ENCODE results near the gene KCNC1. TPM values are rescaled to one million over a fixed set of nuclear protein-coding genes. Genes with fewer than 3 reads are reported as not detected.

The KCNC1 gene
- total RNA-seq, 2 donors from 2014 or later: not detected

GRCh38 chr11:17752144-17752543 is 17.6 kb downstream of the KCNC1 start:
- Histone ChIP-seq H3K4me3 (no peak overlapping the region), H3K4me1 (ENCODE audit: control insufficient read depth in 1 of 2, low read depth in 2 of 2) (no peaks in the 10 kb centered on the region), H3K9me3 (no peaks in the 10 kb centered on the region), H3K27me3 (replicated peaks; ENCODE audit: insufficient read depth) (no peaks in the 10 kb centered on the region), H3K27ac (no peak overlapping the region), H3K36me3 (no peaks in the 10 kb centered on the region)
- ATAC-seq (ENCODE audit: insufficient number of reproducible peaks, low FRiP score, low read depth) (no peak), DNase-seq (ENCODE audit: low spot score) (no peak)
- no peak for TF ChIP-seq CTCF (IDR thresholded peaks at IDR 0.05)

GRCh38 chr11:17753153-17753552 is 18.6 kb downstream of the KCNC1 start:
- DNase-seq (ENCODE audit: low spot score) (no peak), ATAC-seq (ENCODE audit: insufficient number of reproducible peaks, low FRiP score, low read depth) (no peak)
- Histone ChIP-seq H3K4me3 (no peak overlapping the region), H3K9me3 (no peaks in the 10 kb centered on the region), H3K27ac (no peak overlapping the region), H3K27me3 (replicated peaks; ENCODE audit: insufficient read depth) (no peaks in the 10 kb centered on the region), H3K4me1 (ENCODE audit: control insufficient read depth in 1 of 2, low read depth in 2 of 2) (no peaks in the 10 kb centered on the region), H3K36me3 (no peaks in the 10 kb centered on the region)
- no peak for TF ChIP-seq CTCF (IDR thresholded peaks at IDR 0.05)

GRCh38 chr11:17753641-17754040 is 19.1 kb downstream of the KCNC1 start:
- no peaks in the 10 kb centered on the region for H3K9me3 ChIP-seq
- H3K27ac ChIP-seq: no peak overlapping the region
- no peaks in the 10 kb centered on the region for H3K27me3 ChIP-seq (replicated peaks; ENCODE audit: insufficient read depth)
- no peak for TF ChIP-seq CTCF (IDR thresholded peaks at IDR 0.05)
- H3K36me3 ChIP-seq: no peaks in the 10 kb centered on the region
- H3K4me3 ChIP-seq: no peak overlapping the region
- no peaks in the 10 kb centered on the region for H3K4me1 ChIP-seq (ENCODE audit: control insufficient read depth in 1 of 2, low read depth in 2 of 2)
- no peak for ATAC-seq (ENCODE audit: insufficient number of reproducible peaks, low FRiP score, low read depth)
- DNase-seq (ENCODE audit: low spot score): no peak

GRCh38 chr11:17755891-17756290 is 21.3 kb downstream of the KCNC1 start:
- no peak for DNase-seq (ENCODE audit: low spot score)
- no peak for ATAC-seq (ENCODE audit: insufficient number of reproducible peaks, low FRiP score, low read depth)
- TF ChIP-seq CTCF (IDR thresholded peaks at IDR 0.05): no peak

GRCh38 chr11:17760102-17761029 is 25.8 kb downstream of the KCNC1 start:
- H3K4me1 ChIP-seq (ENCODE audit: control insufficient read depth in 1 of 2, low read depth in 2 of 2): no peaks in the 10 kb centered on the region
- ATAC-seq (ENCODE audit: insufficient number of reproducible peaks, low FRiP score, low read depth): no peak
- no peak overlapping the region for H3K27ac ChIP-seq
- no peaks in the 10 kb centered on the region for H3K9me3 ChIP-seq
- H3K36me3 ChIP-seq: no peaks in the 10 kb centered on the region
- no peaks in the 10 kb centered on the region for H3K27me3 ChIP-seq (replicated peaks; ENCODE audit: insufficient read depth)
- TF ChIP-seq CTCF (IDR thresholded peaks at IDR 0.05): peak; percentile 25
- H3K4me3 ChIP-seq: no peak overlapping the region
- no peak for DNase-seq (ENCODE audit: low spot score)

More at GRCh38 chr11:17755891-17756290, 21.3 kb downstream of the KCNC1 start:
- Histone ChIP-seq H3K4me3 (no peak overlapping the region), H3K4me1 (ENCODE audit: control insufficient read depth in 1 of 2, low read depth in 2 of 2) (no peaks in the 10 kb centered on the region), H3K9me3 (no peaks in the 10 kb centered on the region), H3K36me3 (no peaks in the 10 kb centered on the region), H3K27me3 (replicated peaks; ENCODE audit: insufficient read depth) (no peaks in the 10 kb centered on the region), H3K27ac (no peak overlapping the region)

Measured in thoracic aorta (tissue), 2 donors.